Stimulated activated naive CD4-positive, alpha-beta T cell (primary cell): ENCODE results near the gene TJAP1.
"Not testable (repeated sequence)": the region's sequence is repeated elsewhere in the genome, so short reads cannot be mapped to it uniquely, and the experiment has no call there.

Experiments used
- DNase-seq, 6 experiments: peaks; one replicate each; lab custom pipeline; 2025; lab: John Stamatoyannopoulos, UW

The TJAP1 gene

DNA sequence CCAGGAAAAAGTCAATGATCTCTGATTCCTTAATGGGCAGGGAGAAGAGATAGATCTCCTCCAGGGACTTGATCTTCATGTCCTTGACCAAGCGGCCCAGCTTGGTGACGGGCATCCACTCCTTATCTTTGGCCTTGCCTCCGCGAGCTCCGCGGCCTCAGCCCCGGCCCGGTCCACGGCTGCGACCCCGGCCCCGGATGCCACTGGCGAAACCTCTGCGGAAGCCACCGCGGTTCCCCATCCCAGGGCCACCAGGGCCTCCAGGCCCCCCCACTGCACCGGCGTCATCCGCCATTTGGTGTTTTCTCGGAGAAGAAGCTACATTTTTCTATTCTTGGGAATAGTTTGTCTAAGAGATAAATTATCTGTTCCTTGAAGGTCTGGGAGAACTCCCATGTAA lies 62.0 kb downstream of the TJAP1 start:
- not testable (repeated sequence) for DNase-seq

GRCh38 chr6:43540507-43540906 lies 63.1 kb downstream of the TJAP1 start:
- no peak for DNase-seq

DNA sequence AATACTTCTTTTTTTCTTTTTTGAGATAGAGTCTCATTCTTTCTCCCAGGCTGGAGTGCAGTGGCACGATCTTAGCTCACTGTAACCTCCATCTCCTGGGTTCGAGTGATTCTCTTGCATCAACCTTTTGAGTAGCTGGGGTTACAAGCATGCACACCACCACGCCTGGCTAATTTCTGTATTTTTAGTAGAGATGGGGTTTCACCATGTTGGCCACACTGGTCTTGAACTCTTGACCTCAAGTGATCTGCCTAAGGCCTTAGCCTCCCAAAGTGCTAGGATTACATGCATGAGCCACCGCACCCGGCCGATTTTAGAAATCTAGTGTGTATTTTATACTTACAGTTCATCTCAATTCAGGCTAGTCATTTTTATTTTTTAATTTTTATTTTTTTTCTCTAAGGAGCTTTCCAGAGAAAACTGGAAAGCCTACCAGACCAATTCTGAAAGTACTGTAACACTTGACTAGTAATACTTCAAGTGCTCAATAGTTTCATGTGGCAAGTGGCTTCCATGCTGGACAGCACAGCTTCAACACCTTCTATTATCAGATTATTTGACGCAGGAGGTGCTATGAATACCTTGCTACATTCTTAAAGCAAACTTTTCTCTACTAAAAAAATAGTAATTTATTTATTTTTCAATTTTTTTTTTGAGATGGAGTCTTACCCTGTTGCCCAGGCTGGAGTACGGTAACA lies 64.6 kb downstream of the TJAP1 start:
- DNase-seq = no peak

- no peak for DNase-seq
Observed at GRCh38 chr6:43544461-43544860, 67.1 kb downstream of the TJAP1 start.

DNA sequence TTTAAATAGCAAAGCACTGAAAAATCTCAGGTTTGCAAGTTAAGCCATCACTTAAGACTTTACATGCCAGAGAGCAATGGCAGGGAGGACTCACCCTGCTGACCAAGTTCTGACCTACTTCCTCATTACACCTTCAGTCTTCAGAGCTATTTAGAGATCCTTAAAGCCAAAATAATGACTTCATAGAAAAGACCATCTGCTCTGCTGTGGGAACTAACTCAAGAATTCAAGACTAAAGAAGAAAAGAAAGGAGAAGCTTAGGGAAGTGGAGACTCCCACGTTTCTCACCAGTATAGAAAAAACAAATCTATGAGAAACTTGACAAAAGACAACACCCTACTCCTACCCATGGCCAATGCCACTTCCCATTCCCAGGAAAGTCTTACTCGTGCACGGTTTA lies 69.9 kb downstream of the TJAP1 start:
- no peak for DNase-seq
